IPS-18c (cell line): ENCODE results near the gene JPH3.
A peak's percentile ranks its signal among the peaks of the same experiment; 100 is the strongest.

Experiments used
- H3K4me3 ChIP-seq: 2 replicates; pipeline ENCODE4 v1.7.0; 2013; ENCODE audit warnings: low read depth, mild to moderate bottlenecking, low read length, moderate library complexity; ENCODE audit not compliant: insufficient read depth
- H3K9me3 ChIP-seq: one replicate; pipeline ENCODE4 v1.6.1; 2013; ENCODE audit warnings: mild to moderate bottlenecking, low read length, moderate library complexity; ENCODE audit not compliant: control insufficient read depth, insufficient read depth

The JPH3 gene

DNA sequence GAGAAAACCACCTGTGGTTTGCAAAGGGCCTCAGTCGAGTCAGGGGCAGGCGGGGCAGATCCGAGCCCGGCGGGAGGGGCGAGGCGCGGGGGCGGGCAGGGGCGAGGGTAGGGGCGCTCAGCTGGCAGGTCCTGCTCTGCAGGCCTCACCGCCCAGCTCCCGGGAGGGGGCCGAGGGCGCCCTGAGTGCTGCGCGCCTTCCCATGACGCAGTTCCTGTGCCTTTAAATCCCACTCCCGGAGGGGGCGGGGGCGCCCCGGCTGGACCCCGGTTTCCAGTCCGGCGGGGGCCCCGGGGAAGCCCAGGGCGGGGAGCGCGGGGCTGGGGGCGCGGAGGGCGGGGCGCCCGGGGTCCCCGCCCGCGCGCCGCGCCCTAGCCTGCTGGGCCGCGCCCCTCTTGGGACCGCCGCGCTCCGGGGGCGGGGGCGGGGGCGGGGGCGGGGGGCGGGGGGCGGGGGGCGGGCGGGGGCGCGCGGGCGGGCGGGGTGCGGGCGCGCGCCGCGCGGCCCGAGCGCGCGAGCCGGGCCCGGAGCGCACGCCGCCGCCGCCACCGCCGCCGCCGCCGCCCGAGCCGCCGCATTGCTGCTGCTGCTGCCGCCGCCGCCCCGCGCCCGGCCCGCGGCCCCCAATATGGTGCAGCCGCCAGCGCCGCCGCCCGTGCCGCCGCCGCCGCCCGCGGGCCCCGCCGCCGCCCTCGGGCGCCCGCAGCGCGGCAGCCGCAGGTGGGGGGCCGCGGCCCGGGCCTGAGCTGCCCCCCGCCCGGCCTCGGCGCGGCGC, at the start of gene JPH3:
TSS of gene JPH3 (plus strand) at position 508 of the 775 bp plus-strand sequence. CDS start 639 bp downstream, outside the sequence.
- Histone ChIP-seq H3K9me3 (no peaks in the 10 kb centered on the region), H3K4me3 (peak within 1 kb of the TSS; percentile 87)

DNA sequence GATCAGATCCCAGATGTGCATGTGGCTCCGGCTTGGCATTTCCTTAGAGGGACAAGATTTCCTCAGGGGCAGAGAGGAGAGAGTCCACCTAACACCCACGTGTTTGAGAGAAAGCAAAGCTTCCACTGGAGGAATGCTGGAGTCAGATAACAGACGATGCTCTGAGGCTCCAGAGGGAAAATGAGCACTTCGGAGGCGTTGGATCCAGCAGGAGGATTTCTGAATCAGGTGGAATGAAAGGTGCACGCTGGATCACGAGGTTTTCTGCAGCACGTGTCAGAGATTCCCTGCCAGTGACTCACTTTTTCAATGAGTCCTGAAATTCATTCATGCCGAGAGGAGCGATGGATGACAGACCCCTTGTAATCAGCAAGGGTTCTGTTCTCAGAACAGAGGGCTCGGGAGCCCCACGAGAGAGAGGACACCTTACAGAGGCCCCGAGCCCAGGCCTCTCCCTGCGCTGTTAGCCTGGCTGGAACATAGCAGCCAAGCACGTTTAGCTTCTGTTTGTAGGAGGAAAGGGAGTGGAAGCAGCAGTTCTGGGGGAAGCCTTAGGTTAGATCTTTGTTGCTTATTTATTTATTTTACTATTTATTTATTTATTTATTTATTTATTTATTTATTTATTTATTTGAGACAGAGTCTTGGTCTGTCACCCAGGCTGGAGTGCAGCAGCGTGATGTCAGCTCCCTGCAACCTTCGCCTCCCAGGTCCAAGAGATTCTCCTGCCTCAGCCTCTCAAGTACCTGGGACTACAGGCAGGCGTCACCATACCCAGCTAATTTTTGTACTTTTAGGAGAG, 49.3 kb upstream of the JPH3 start:
- no peak overlapping the region for H3K4me3 ChIP-seq
- H3K9me3 ChIP-seq = no peaks in the 10 kb centered on the region

- H3K9me3 ChIP-seq = peaks cover 2% of the 10 kb centered on the region
- no peak overlapping the region for H3K4me3 ChIP-seq
Measured at GRCh38 chr16:87554754-87555427, 47.4 kb upstream of the JPH3 start.

GRCh38 chr16:87555647-87556046, 46.7 kb upstream of the JPH3 start:
- Histone ChIP-seq H3K4me3 (no peak overlapping the region), H3K9me3 (peaks cover 3% of the 10 kb centered on the region)

- H3K9me3 ChIP-seq = peaks cover 3% of the 10 kb centered on the region
Measured at GRCh38 chr16:87556941-87557459, 45.3 kb upstream of the JPH3 start.

DNA sequence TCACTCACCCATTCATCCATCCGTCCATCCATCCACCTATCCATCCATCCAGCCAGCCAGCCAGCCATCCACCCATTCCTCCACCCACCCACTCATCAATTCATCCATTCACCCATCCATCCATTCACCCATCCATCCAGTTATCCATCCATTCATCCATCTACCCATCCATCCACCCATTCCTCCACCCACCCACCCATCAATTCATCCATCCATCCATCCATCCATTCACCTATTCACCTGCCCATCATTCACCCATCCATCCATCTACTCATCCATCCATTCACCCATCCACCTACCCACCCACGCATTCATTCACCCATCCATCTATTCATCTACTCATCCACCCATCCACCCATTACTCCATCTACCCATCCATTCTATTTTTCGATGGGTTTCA, 43.6 kb upstream of the JPH3 start:
- no peak overlapping the region for H3K4me3 ChIP-seq

More at GRCh38 chr16:87556941-87557459, 45.3 kb upstream of the JPH3 start:
- H3K4me3 ChIP-seq = no peak overlapping the region

GRCh38 chr16:87559945-87560344, 42.4 kb upstream of the JPH3 start:
- H3K4me3 ChIP-seq = no peak overlapping the region
- peaks cover 3% of the 10 kb centered on the region for H3K9me3 ChIP-seq

More for the DNA sequence above, 43.6 kb upstream of the JPH3 start:
- H3K9me3 ChIP-seq = peaks cover 3% of the 10 kb centered on the region

- Histone ChIP-seq H3K9me3 (peaks cover 3% of the 10 kb centered on the region), H3K4me3 (no peak overlapping the region)
Measured at GRCh38 chr16:87560428-87561199, 41.7 kb upstream of the JPH3 start.

GRCh38 chr16:87561200-87562105, 40.9 kb upstream of the JPH3 start:
- peaks cover 3% of the 10 kb centered on the region for H3K9me3 ChIP-seq
- no peak overlapping the region for H3K4me3 ChIP-seq

GRCh38 chr16:87562201-87562600, 40.1 kb upstream of the JPH3 start:
- H3K9me3 ChIP-seq = peaks cover 3% of the 10 kb centered on the region

GRCh38 chr16:87563022-87563421, 39.3 kb upstream of the JPH3 start:
- H3K9me3 ChIP-seq = peaks cover 3% of the 10 kb centered on the region
- H3K4me3 ChIP-seq = no peak overlapping the region

More at GRCh38 chr16:87562201-87562600, 40.1 kb upstream of the JPH3 start:
- H3K4me3 ChIP-seq = no peak overlapping the region

GRCh38 chr16:87563714-87564523, 38.4 kb upstream of the JPH3 start:
- Histone ChIP-seq H3K9me3 (peaks cover 3% of the 10 kb centered on the region), H3K4me3 (no peak overlapping the region; the same call in 1 of the 2 replicates)

- H3K4me3 ChIP-seq = no peak overlapping the region
- H3K9me3 ChIP-seq = peaks cover 3% of the 10 kb centered on the region
Measured at GRCh38 chr16:87564524-87564778, 37.9 kb upstream of the JPH3 start.

DNA sequence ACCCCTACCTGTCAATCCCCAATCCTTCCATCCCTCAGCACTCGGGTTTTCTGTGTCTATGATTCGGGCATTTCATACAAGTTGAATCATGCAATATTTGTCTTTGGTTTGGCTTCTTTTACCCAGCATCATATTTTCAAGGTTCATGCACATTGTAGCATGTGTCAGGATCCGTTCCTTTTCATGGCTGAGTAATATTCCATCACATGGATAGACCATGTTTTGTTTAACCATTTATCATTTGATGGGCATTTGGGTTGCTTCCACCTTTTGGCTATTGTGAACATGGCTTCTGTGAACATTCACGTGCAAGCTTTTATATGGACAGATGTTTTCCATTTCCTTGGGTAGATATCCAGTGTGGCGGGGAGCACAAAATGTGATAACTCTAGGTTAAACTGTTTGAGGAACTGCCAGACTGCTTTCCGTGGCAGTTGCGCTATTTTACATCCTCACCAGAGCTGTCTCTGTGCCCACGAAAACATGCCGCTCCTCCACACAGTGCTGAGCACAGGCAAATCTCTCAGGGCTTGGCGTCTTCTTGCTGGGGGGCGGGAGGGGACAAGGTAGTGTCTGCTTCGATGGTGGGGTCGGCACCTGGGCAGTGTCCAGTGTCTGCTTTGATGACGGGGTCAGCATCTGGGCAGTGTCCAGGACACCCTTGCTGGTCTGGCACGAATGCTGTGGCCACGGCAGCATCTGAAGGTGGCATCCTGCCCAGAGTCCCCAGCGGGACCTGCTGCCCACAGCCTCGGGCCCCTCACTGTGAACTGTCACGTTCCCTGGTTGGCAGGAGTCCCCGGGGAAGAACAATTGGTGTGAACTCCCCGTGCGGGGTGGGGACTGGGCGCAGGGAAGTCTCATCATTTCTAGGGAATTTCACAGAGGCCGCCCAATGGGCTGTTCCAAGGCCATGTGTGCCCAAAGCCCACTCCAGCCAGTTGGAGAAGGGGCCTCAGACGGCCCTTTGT, 32.4 kb upstream of the JPH3 start:
- H3K4me3 ChIP-seq = no peak overlapping the region
- H3K9me3 ChIP-seq = no peaks in the 10 kb centered on the region
